ENCODE results near the gene SPOCD1. TPM values are rescaled to one million over a fixed set of nuclear protein-coding genes. Genes with fewer than 3 reads are reported as not detected.

The SPOCD1 gene
- total RNA-seq, 2 donors from 2014 or later: 13.5 to 23.0 TPM

- DNase-seq (ENCODE audit: low spot score): peak; percentile 72
- intact Hi-C loops (cut with DNase I): loop anchor here (10.0 kb wide), 2 partner anchors 68 to 118 kb away; no protein-coding TSS in a partner anchor
Observed at GRCh38 chr1:31782421-31783410, 33.1 kb downstream of the SPOCD1 start.

- intact Hi-C loops (cut with DNase I): loop anchor here (10.0 kb wide), 2 partner anchors 67 to 117 kb away; no protein-coding TSS in a partner anchor
Observed at GRCh38 chr1:31781756-31782371, 34.0 kb downstream of the SPOCD1 start.

GRCh38 chr1:31781138-31781755, 34.6 kb downstream of the SPOCD1 start:
- intact Hi-C loops (cut with DNase I): loop anchor here (10.0 kb wide), 2 partner anchors 66 to 116 kb away; no protein-coding TSS in a partner anchor
- no peak for DNase-seq (ENCODE audit: low spot score)

More at GRCh38 chr1:31781756-31782371, 34.0 kb downstream of the SPOCD1 start:
- no peak for DNase-seq (ENCODE audit: low spot score)

GRCh38 chr1:31780632-31781031, 35.2 kb downstream of the SPOCD1 start:
- intact Hi-C loops (cut with DNase I): loop anchor here (10.0 kb wide), 2 partner anchors 66 to 116 kb away; no protein-coding TSS in a partner anchor
- DNase-seq (ENCODE audit: low spot score): no peak

GRCh38 chr1:31779687-31780086, 36.1 kb downstream of the SPOCD1 start:
- no peak for DNase-seq (ENCODE audit: low spot score)

GRCh38 chr1:31778763-31779488, 36.9 kb downstream of the SPOCD1 start:
- intact Hi-C loops (cut with DNase I): loop anchor here in 1 of 2 donors (10.0 kb wide), 1 partner anchor 214 kb away; no protein-coding TSS in a partner anchor
- DNase-seq (ENCODE audit: low spot score): no peak

More at GRCh38 chr1:31779687-31780086, 36.1 kb downstream of the SPOCD1 start:
- intact Hi-C loops (cut with DNase I): loop anchor here (10.0 kb wide), 3 partner anchors 65 to 215 kb away; no protein-coding TSS in a partner anchor

DNA sequence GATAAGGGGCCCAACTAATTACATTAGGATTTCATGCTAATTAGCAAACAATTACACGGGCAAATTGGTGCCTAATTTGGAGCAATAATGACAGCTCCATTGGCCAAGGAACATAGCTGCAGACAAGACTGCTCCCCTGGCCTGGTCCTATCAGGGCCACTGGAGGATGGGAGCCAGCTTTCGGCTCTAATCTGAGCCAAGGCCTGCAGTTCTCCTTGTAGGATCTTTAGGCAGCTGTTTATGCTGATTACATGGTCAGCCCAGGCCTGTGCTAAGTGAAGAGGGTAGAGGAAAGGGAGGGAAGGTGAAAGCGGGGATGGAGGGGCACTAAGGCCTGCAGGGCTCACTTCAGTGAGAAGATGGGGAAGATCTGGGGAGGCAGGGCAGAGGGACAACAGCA, 39.3 kb downstream of the SPOCD1 start:
- intact Hi-C loops (cut with DNase I): loop anchor here in 1 of 2 donors (10.0 kb wide), 1 partner anchor 212 kb away; no protein-coding TSS in a partner anchor
- DNase-seq (ENCODE audit: low spot score): no peak

- intact Hi-C loops (cut with DNase I): loop anchor here in 1 of 2 donors (10.0 kb wide), 1 partner anchor 211 kb away; no protein-coding TSS in a partner anchor
Observed at GRCh38 chr1:31776032-31776431, 39.8 kb downstream of the SPOCD1 start.

DNA sequence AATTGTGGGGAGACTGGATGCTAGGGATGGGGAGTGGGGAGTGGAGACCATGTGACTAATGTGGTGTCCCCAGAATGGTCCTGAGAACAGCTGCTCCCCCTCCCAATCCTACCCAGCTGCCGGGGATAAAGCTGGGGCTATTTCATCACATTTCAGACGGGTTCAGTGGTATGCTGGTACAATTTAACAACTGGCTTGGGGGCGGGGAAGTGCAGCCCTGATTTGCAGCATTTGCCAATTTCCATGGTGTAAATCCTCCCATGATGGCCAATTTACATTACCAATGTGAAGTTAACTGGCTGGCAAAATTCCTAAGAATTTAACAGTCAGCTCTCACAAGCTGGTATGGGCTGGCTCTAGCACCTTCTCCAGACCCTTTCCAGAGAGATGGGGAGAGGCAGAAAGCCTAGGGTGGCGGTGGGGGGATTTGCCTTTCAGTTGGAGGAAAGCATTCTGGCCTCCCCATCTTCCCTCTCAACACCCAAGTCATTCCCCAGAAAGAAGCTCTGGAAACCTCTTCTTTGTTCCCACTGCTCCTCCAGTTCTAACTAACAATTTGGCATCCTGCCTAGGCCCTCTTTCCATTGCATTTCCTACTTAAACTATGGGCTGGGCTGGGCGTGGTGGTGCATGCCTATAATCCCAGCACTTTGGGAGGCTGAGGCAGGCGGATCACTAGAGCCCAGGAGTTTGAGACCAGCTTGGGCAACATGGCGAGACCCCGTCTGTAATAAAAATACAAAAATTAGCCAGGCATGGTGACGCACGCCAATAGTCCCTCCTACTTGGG, 40.4 kb downstream of the SPOCD1 start:
- intact Hi-C loops (cut with DNase I): loop anchor here in 1 of 2 donors (10.0 kb wide), 1 partner anchor 211 kb away; no protein-coding TSS in a partner anchor
- no peak for DNase-seq (ENCODE audit: low spot score)

More at GRCh38 chr1:31776032-31776431, 39.8 kb downstream of the SPOCD1 start:
- DNase-seq (ENCODE audit: low spot score): no peak

DNA sequence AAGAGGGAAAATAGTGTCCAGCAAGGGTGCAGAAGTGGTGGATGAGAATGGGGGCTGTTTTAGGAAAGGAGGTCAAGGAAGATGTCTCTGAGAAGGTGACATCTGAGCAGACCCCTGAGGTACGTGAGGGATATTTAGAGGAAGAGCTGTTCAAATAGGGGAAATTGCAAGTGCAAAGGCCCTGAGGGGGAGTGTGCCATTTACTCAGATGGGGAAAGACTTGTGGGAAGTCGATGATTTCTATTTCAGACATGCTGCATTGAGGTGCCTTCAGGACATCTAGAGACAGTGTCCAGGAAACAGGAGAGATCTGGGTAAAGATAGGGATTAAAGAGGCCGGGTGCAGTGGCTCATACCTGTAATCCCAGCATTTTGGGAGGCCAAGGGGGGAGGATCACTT, 41.3 kb downstream of the SPOCD1 start:
- intact Hi-C loops (cut with DNase I): loop anchor here in 1 of 2 donors (10.0 kb wide), 1 partner anchor 210 kb away; no protein-coding TSS in a partner anchor
- DNase-seq (ENCODE audit: low spot score): no peak

- DNase-seq (ENCODE audit: low spot score): no peak
- intact Hi-C loops (cut with DNase I): loop anchor here in 1 of 2 donors (10.0 kb wide), 1 partner anchor 209 kb away; no protein-coding TSS in a partner anchor
Observed at GRCh38 chr1:31773861-31774260, 42.0 kb downstream of the SPOCD1 start.

- intact Hi-C loops (cut with DNase I): loop anchor here in 1 of 2 donors (10.0 kb wide), 1 partner anchor 208 kb away; no protein-coding TSS in a partner anchor
- DNase-seq (ENCODE audit: low spot score): no peak
Observed at GRCh38 chr1:31772669-31773248, 43.1 kb downstream of the SPOCD1 start.

- DNase-seq (ENCODE audit: low spot score): no peak
- intact Hi-C loops (cut with DNase I): loop anchor here in 1 of 2 donors (10.0 kb wide), 1 partner anchor 207 kb away; no protein-coding TSS in a partner anchor
Observed at GRCh38 chr1:31771891-31772668, 43.7 kb downstream of the SPOCD1 start.

GRCh38 chr1:31769720-31770390, 46.0 kb downstream of the SPOCD1 start:
- DNase-seq (ENCODE audit: low spot score): no peak
- intact Hi-C loops (cut with DNase I): loop anchor here in 1 of 2 donors (10.0 kb wide), 1 partner anchor 205 kb away; no protein-coding TSS in a partner anchor

DNA sequence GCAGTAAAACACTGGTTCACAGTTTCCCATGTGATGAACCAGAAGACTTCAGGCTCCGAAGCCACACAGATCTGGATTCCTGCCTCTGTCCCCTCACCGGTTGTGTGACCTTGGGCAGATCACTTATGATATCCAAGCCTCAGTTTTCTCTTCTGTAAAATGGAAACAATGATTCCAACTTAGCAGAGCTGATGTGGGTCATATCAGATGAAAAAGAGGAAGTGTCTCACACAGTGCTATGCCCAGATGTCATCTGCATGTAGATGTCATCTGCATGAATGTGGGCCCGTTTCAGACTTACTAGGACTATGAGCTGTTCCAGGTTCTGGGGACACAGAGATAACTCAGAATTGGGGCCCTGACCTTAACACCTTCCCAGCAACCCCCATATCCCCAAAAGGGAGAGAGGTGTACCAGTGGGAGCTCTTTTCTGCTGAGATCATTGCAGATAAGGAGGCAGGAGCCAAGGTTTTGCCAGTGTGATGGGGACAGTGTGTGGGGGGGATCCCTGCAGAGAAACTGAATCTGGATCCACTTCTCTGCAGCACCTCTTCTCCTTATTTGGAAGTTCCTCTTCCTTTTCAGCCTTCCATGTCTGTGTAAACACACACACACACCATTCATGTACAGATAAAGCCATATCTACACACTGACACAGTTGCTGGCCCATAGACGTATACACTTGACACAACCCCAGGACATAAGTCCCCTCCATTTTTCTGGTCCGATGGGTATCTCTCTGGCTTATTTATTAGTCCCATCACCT, 46.7 kb downstream of the SPOCD1 start:
- no peak for DNase-seq (ENCODE audit: low spot score)
- intact Hi-C loops (cut with DNase I): no loop called here

All from posterior vena cava (tissue), 2 donors.